HepG2 (cell line): ENCODE measurements around the gene SF3B6. TPM values are rescaled to one million over a fixed set of nuclear protein-coding genes. Genes with fewer than 3 reads are reported as not detected.

ENCODE experiments used
- CBX5 ChIP-seq: sonication (generic); formaldehyde crosslinking; IDR thresholded peaks from 2 replicates; pipeline ENCODE4 v1.4.0; 2020; ENCODE audit warnings: missing genetic modification reagents, borderline replicate concordance
- CHD4 ChIP-seq: fragments of 200-600 bp; sonication (generic); IDR thresholded peaks from 2 replicates; pipeline ENCODE4 v1.7.0; 2017; ENCODE audit warnings: mild to moderate bottlenecking, low read length, borderline replicate concordance
- GABPA ChIP-seq, 2 experiments: IDR thresholded peaks; 2 replicates each; pipeline ENCODE4 v1.6.1; 2011 to 2016; ENCODE audit warnings: low read depth in 2 of 2, low read length in 1 of 2, missing biosample characterization in 1 of 2, missing genetic modification characterization in 1 of 2
- HNRNPL ChIP-seq: fragments of 200-400 bp; formaldehyde crosslinking; IDR thresholded peaks from 2 replicates; pipeline ENCODE4 v1.6.1; 2017; ENCODE audit warnings: mild to moderate bottlenecking, low read depth, low read length
- PHF21A ChIP-seq: sonication (generic); formaldehyde crosslinking; IDR thresholded peaks from 2 replicates; pipeline ENCODE4 v1.5.0; 2020; ENCODE audit warnings: mild to moderate bottlenecking, missing genetic modification reagents
- SIX4 ChIP-seq: sonication (generic); formaldehyde crosslinking; IDR thresholded peaks from 2 replicates; pipeline ENCODE4 v1.4.0; 2020; ENCODE audit warnings: missing genetic modification reagents
- TOPORS ChIP-seq: sonication (generic); formaldehyde crosslinking; IDR thresholded peaks from 2 replicates; pipeline ENCODE4 v1.8.0; 2023; ENCODE audit warnings: mild to moderate bottlenecking, missing genetic modification reagents
- ZNF644 ChIP-seq: IDR thresholded peaks from 2 replicates; pipeline ENCODE4 v1.6.1; 2016; ENCODE audit warnings: low read depth
- ZNF713 ChIP-seq: sonication (generic); formaldehyde crosslinking; IDR thresholded peaks from 2 replicates; pipeline ENCODE4 v1.4.0; 2020; ENCODE audit warnings: mild to moderate bottlenecking, missing genetic modification reagents
- ZNF790 ChIP-seq: sonication (generic); formaldehyde crosslinking; IDR thresholded peaks from 2 replicates; pipeline ENCODE4 v1.8.0; 2022; ENCODE audit warnings: missing genetic modification reagents, mild to moderate bottlenecking, borderline replicate concordance
- ZNF878 ChIP-seq: sonication (generic); formaldehyde crosslinking; IDR thresholded peaks from 2 replicates; pipeline ENCODE4 v1.8.1; 2023; ENCODE audit warnings: mild to moderate bottlenecking, missing genetic modification reagents, moderate library complexity
- polyA plus RNA-seq, 8 experiments: library from polyadenylated mRNA; depleted of rRNA in 3 of 8; stranded (reverse) in 7 of 8; unstranded in 1 of 8; fragments of >200 nt; fragmentation: Illumina TruSeq in 4 of 8; extraction: Trizol in 4 of 8; gene quantifications; 2 replicates each; pipeline versions ENCODE4 v1.2.1 to v1.2.3, GENCODE V29; 2011 to 2016; ENCODE audit warnings: low read depth in 4 of 8, missing spikeins in 1 of 8, mixed read lengths in 1 of 8; ENCODE audit not compliant: insufficient read depth in 1 of 8
- total RNA-seq, 5 experiments: library from RNA; depleted of rRNA; stranded (reverse); fragments of >200 nt; fragmentation: Illumina TruSeq; extraction: Trizol; gene quantifications; 2 replicates each; pipeline ENCODE4 v1.2.3, GENCODE V29; 2016; ENCODE audit warnings: low read depth in 1 of 5
- TF ChIP-seq, protein P1 (sequence below): sonication (generic); formaldehyde crosslinking; conservative IDR thresholded peaks from 2 replicates; pipeline ENCODE4 v1.4.0; 2020; ENCODE audit warnings: missing genetic modification reagents
- TF ChIP-seq, protein P2 (sequence below): sonication (generic); formaldehyde crosslinking; IDR thresholded peaks from 2 replicates; pipeline ENCODE4 v1.4.0; 2020; ENCODE audit warnings: mild to moderate bottlenecking, missing genetic modification reagents
- TF ChIP-seq, protein P3 (sequence below): sonication (generic); formaldehyde crosslinking; IDR thresholded peaks from 2 replicates; pipeline ENCODE4 v1.8.1; 2023; ENCODE audit warnings: mild to moderate bottlenecking, missing genetic modification reagents
- TF ChIP-seq, protein P4 (sequence below): sonication (generic); formaldehyde crosslinking; IDR thresholded peaks from one replicate; pipeline ENCODE4 v1.5.1; 2020; ENCODE audit warnings: mild to moderate bottlenecking, missing genetic modification reagents; ENCODE audit errors: not compliant biosample characterization
- TF ChIP-seq, protein P5 (sequence below): sonication (generic); formaldehyde crosslinking; IDR thresholded peaks from 2 replicates; pipeline ENCODE4 v1.4.0; 2020; ENCODE audit warnings: missing genetic modification reagents

Gene SF3B6
- total and polyA plus RNA-seq, 2 of the 13 experiments (the other 11 are each of a cell fraction or from before 2014, with no cell fraction given), result 177 to 182 TPM

DNA sequence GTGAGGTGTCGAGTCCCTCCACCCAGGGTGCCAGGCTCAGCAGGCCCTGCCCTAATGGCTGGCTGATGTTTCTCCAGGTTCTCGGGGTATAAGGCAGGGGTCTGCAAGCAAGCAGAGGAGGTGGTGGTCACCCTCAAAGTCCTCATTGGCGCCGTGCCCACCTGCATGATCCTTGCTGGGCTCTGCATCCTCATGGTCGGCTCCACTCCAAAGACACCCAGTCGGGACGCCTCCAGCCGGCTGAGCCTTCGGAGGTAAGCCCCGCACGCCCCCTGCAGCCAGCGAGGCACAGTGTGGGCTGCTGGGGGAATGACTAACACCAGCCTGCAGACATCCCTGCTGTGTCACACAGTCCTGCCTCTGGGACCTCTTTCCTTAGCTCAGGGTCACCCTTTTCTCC is 52.1 kb downstream of the SF3B6 start (continued):
- TF ChIP-seq, protein P1, sequence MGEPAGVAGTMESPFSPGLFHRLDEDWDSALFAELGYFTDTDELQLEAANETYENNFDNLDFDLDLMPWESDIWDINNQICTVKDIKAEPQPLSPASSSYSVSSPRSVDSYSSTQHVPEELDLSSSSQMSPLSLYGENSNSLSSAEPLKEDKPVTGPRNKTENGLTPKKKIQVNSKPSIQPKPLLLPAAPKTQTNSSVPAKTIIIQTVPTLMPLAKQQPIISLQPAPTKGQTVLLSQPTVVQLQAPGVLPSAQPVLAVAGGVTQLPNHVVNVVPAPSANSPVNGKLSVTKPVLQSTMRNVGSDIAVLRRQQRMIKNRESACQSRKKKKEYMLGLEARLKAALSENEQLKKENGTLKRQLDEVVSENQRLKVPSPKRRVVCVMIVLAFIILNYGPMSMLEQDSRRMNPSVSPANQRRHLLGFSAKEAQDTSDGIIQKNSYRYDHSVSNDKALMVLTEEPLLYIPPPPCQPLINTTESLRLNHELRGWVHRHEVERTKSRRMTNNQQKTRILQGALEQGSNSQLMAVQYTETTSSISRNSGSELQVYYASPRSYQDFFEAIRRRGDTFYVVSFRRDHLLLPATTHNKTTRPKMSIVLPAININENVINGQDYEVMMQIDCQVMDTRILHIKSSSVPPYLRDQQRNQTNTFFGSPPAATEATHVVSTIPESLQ (CRISPR knock-in tag), result no peak
- TF ChIP-seq CBX5 (CRISPR knock-in tag) (no peak), GABPA (IDR thresholded peaks at IDR 0.05; ENCODE audit: low read depth, low read length) (no peak), GABPA (CRISPR knock-in tag; IDR thresholded peaks at IDR 0.05; ENCODE audit: low read depth) (no peak), ZNF713 (CRISPR knock-in tag) (no peak), CHD4 (no peak), HNRNPL (no peak), PHF21A (no peak), ZNF644 (CRISPR knock-in tag) (no peak), SIX4 (CRISPR knock-in tag) (no peak), ZNF878 (CRISPR knock-in tag) (no peak), TOPORS (CRISPR knock-in tag) (no peak), ZNF790 (no peak)
- TF ChIP-seq, protein P2, sequence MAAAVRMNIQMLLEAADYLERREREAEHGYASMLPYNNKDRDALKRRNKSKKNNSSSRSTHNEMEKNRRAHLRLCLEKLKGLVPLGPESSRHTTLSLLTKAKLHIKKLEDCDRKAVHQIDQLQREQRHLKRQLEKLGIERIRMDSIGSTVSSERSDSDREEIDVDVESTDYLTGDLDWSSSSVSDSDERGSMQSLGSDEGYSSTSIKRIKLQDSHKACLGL, result no peak
- TF ChIP-seq, protein P3, sequence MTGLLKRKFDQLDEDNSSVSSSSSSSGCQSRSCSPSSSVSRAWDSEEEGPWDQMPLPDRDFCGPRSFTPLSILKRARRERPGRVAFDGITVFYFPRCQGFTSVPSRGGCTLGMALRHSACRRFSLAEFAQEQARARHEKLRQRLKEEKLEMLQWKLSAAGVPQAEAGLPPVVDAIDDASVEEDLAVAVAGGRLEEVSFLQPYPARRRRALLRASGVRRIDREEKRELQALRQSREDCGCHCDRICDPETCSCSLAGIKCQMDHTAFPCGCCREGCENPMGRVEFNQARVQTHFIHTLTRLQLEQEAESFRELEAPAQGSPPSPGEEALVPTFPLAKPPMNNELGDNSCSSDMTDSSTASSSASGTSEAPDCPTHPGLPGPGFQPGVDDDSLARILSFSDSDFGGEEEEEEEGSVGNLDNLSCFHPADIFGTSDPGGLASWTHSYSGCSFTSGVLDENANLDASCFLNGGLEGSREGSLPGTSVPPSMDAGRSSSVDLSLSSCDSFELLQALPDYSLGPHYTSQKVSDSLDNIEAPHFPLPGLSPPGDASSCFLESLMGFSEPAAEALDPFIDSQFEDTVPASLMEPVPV (CRISPR knock-in tag), result no peak
- TF ChIP-seq, protein P4, sequence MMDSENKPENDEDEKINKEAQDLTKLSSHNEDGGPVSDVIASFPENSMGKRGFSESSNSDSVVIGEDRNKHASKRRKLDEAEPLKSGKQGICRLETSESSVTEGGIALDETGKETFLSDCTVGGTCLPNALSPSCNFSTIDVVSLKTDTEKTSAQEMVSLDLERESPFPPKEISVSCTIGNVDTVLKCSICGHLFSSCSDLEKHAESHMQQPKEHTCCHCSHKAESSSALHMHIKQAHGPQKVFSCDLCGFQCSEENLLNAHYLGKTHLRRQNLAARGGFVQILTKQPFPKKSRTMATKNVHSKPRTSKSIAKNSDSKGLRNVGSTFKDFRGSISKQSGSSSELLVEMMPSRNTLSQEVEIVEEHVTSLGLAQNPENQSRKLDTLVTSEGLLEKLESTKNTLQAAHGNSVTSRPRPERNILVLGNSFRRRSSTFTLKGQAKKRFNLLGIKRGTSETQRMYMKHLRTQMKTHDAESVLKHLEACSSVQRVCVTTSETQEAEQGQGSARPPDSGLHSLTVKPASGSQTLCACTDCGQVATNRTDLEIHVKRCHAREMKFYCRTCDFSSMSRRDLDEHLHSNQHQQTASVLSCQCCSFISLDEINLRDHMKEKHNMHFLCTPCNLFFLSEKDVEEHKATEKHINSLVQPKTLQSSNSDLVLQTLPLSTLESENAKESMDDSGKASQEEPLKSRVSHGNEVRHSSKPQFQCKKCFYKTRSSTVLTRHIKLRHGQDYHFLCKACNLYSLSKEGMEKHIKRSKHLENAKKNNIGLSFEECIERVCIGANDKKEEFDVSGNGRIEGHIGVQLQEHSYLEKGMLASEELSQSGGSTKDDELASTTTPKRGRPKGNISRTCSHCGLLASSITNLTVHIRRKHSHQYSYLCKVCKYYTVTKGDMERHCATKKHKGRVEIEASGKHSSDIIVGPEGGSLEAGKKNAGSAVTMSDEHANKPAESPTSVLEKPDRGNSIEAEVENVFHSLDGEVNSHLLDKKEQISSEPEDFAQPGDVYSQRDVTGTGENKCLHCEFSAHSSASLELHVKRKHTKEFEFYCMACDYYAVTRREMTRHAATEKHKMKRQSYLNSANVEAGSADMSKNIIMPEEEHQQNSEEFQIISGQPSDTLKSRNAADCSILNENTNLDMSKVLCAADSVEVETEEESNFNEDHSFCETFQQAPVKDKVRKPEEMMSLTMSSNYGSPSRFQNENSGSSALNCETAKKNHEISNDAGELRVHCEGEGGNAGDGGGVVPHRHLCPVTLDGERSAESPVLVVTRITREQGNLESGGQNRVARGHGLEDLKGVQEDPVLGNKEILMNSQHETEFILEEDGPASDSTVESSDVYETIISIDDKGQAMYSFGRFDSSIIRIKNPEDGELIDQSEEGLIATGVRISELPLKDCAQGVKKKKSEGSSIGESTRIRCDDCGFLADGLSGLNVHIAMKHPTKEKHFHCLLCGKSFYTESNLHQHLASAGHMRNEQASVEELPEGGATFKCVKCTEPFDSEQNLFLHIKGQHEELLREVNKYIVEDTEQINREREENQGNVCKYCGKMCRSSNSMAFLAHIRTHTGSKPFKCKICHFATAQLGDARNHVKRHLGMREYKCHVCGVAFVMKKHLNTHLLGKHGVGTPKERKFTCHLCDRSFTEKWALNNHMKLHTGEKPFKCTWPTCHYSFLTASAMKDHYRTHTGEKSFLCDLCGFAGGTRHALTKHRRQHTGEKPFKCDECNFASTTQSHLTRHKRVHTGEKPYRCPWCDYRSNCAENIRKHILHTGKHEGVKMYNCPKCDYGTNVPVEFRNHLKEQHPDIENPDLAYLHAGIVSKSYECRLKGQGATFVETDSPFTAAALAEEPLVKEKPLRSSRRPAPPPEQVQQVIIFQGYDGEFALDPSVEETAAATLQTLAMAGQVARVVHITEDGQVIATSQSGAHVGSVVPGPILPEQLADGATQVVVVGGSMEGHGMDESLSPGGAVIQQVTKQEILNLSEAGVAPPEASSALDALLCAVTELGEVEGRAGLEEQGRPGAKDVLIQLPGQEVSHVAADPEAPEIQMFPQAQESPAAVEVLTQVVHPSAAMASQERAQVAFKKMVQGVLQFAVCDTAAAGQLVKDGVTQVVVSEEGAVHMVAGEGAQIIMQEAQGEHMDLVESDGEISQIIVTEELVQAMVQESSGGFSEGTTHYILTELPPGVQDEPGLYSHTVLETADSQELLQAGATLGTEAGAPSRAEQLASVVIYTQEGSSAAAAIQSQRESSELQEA (CRISPR knock-in tag), result no peak
- TF ChIP-seq, protein P5, sequence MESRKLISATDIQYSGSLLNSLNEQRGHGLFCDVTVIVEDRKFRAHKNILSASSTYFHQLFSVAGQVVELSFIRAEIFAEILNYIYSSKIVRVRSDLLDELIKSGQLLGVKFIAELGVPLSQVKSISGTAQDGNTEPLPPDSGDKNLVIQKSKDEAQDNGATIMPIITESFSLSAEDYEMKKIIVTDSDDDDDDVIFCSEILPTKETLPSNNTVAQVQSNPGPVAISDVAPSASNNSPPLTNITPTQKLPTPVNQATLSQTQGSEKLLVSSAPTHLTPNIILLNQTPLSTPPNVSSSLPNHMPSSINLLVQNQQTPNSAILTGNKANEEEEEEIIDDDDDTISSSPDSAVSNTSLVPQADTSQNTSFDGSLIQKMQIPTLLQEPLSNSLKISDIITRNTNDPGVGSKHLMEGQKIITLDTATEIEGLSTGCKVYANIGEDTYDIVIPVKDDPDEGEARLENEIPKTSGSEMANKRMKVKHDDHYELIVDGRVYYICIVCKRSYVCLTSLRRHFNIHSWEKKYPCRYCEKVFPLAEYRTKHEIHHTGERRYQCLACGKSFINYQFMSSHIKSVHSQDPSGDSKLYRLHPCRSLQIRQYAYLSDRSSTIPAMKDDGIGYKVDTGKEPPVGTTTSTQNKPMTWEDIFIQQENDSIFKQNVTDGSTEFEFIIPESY (CRISPR knock-in tag), result 0 out of 2 replicates have a peak, but pooled peaks have one; percentile 41
